WTC11 (cell line): Measurements from ENCODE around the gene THAP9.

Experiments used
- CBFB ChIP-seq: sonication (generic); formaldehyde crosslinking; IDR thresholded peaks from 2 replicates; pipeline ENCODE4 v1.8.1; 2022; ENCODE audit warnings: mild to moderate bottlenecking, low read depth, missing genetic modification reagents
- E2F1 ChIP-seq: sonication (generic); formaldehyde crosslinking; IDR thresholded peaks from 2 replicates; pipeline ENCODE4 v1.8.0; 2022; ENCODE audit warnings: mild to moderate bottlenecking, missing genetic modification reagents
- FOXK1 ChIP-seq: sonication (generic); formaldehyde crosslinking; IDR thresholded peaks from 2 replicates; pipeline ENCODE4 v1.8.0; 2022; ENCODE audit warnings: mild to moderate bottlenecking, moderate library complexity, missing genetic modification reagents
- RORB ChIP-seq: fragments of 250-450 bp; sonication (Bioruptor Pico); IDR thresholded peaks from 2 replicates; pipeline ENCODE4 v1.9.0; 2021; ENCODE audit warnings: mild to moderate bottlenecking
- ZNF425 ChIP-seq: fragments of 250-450 bp; sonication (Bioruptor Pico); conservative IDR thresholded peaks from 2 replicates; pipeline ENCODE4 v1.9.0; 2021; ENCODE audit warnings: mild to moderate bottlenecking
- TF ChIP-seq, protein P1 (sequence below): sonication (generic); formaldehyde crosslinking; conservative IDR thresholded peaks from 2 replicates; pipeline ENCODE4 v1.8.1; 2022; ENCODE audit warnings: mild to moderate bottlenecking, missing genetic modification reagents
- TF ChIP-seq, protein P2 (sequence below): fragments of 200-600 bp; IDR thresholded peaks from 2 replicates; pipeline ENCODE4 v1.8.0; 2022; ENCODE audit warnings: antibody characterized with exemption

DNA sequence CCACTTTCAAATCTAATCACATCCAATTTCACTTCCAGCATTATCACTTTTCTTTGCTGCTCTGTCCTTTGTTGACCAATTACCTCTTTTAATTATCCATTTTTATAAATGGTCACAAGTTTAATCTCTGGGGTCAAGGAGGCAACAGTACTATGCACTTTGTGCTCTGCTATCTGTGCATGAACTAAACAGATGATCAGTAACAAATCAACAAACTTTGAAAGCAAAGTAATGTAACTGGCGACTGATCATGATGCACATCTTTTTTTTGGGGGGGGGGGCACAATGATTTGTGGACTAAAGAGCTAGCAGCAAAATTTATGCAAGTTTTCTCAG lies 8.1 kb upstream of the THAP9 start:
- TF ChIP-seq, protein P1, sequence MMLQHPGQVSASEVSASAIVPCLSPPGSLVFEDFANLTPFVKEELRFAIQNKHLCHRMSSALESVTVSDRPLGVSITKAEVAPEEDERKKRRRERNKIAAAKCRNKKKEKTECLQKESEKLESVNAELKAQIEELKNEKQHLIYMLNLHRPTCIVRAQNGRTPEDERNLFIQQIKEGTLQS (CRISPR knock-in tag), result no peak
- no peak for TF ChIP-seq E2F1 (CRISPR knock-in tag)
- TF ChIP-seq, protein P2, sequence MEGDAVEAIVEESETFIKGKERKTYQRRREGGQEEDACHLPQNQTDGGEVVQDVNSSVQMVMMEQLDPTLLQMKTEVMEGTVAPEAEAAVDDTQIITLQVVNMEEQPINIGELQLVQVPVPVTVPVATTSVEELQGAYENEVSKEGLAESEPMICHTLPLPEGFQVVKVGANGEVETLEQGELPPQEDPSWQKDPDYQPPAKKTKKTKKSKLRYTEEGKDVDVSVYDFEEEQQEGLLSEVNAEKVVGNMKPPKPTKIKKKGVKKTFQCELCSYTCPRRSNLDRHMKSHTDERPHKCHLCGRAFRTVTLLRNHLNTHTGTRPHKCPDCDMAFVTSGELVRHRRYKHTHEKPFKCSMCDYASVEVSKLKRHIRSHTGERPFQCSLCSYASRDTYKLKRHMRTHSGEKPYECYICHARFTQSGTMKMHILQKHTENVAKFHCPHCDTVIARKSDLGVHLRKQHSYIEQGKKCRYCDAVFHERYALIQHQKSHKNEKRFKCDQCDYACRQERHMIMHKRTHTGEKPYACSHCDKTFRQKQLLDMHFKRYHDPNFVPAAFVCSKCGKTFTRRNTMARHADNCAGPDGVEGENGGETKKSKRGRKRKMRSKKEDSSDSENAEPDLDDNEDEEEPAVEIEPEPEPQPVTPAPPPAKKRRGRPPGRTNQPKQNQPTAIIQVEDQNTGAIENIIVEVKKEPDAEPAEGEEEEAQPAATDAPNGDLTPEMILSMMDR, result no peak
- no peak for TF ChIP-seq CBFB
- no peak; the same call in 1 of the 2 replicates for TF ChIP-seq ZNF425
- no peak for TF ChIP-seq FOXK1 (CRISPR knock-in tag)
- TF ChIP-seq RORB (CRISPR knock-in tag), result no peak
